Measurements from ENCODE around the gene CAV3.
A peak's percentile ranks its signal among the peaks of the same experiment; 100 is the strongest.

CAV3 gene

GRCh38 chr3:8734137-8734878, 706 bp downstream of the CAV3 start:
- DNase-seq: no peak
- in situ Hi-C loops (cut with MboI; ENCODE audit: low pct_unique_long_range_greater_than_20kb, low sequenced_read_pairs): no loop called here

DNA sequence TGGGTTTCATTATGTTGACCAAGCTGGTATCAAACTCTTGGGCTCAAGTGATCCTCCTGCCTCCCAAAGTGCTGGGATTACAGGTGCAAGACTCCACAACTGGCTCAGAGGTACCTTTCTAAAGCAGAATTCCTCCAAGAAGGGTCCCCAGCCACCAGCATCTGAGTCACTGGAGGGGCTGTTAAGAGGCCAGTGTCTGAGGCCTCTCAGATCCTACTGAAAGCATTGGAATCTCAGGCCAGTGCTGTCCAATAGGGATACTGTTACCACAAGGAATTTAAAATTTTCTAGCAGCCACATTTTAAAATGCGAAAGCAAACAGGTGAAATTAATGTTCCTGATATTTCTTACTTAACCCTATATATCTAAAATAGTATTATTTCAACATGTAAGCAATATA, 1.3 kb downstream of the CAV3 start:
- in situ Hi-C loops (cut with MboI; ENCODE audit: low pct_unique_long_range_greater_than_20kb, low sequenced_read_pairs): no loop called here

GRCh38 chr3:8736436-8736835, 2.8 kb downstream of the CAV3 start:
- in situ Hi-C loops (cut with MboI; ENCODE audit: low pct_unique_long_range_greater_than_20kb, low sequenced_read_pairs): no loop called here
- no peak for DNase-seq

More for the DNA sequence above, 1.3 kb downstream of the CAV3 start:
- no peak for DNase-seq

- no peak for DNase-seq
- in situ Hi-C loops (cut with MboI; ENCODE audit: low pct_unique_long_range_greater_than_20kb, low sequenced_read_pairs): no loop called here
Measured at GRCh38 chr3:8737301-8737700, 3.7 kb downstream of the CAV3 start.

- no peak for DNase-seq
- in situ Hi-C loops (cut with MboI; ENCODE audit: low pct_unique_long_range_greater_than_20kb, low sequenced_read_pairs): no loop called here
Measured at GRCh38 chr3:8737823-8738222, 4.2 kb downstream of the CAV3 start.

GRCh38 chr3:8738639-8739038, 5.0 kb downstream of the CAV3 start:
- in situ Hi-C loops (cut with MboI; ENCODE audit: low pct_unique_long_range_greater_than_20kb, low sequenced_read_pairs): no loop called here
- DNase-seq: no peak

GRCh38 chr3:8739757-8740504, 6.3 kb downstream of the CAV3 start:
- in situ Hi-C loops (cut with MboI; ENCODE audit: low pct_unique_long_range_greater_than_20kb, low sequenced_read_pairs): no loop called here
- no peak for DNase-seq

DNA sequence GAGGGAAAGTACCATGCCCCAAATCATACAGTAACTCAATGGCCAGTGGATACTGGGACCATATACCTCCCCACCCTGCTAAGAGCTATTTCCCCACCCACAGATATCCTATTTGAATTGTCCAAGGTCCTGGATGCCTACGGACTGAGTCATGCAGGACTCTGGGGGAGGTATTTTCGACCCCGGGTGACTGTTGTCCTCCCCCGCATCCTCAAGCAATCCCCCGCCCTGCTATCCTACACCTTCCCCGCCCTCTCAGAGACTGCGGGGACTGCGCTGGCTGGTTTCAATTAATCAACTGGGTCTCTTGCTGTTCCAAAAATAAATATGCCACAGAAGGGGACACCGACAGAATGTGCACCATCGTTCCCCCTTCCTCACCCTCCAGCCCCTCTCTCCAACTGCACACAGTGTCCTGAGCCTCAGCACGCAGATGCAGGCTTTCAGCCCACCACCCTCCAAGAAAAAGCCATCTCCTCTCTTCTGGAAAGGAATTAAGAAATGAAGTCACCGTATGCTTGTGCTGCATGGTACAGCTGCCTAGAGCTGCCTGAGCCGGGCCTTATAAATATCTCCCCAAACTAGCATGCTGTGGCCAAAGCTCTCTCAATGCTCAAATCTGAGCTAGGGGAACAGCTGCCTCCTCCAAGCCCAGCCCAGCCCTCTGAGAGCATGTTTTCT, 8.1 kb downstream of the CAV3 start:
- in situ Hi-C loops (cut with MboI; ENCODE audit: low pct_unique_long_range_greater_than_20kb, low sequenced_read_pairs): no loop called here

GRCh38 chr3:8743021-8743601, 9.5 kb downstream of the CAV3 start:
- no peak for DNase-seq
- in situ Hi-C loops (cut with MboI; ENCODE audit: low pct_unique_long_range_greater_than_20kb, low sequenced_read_pairs): no loop called here

More for the DNA sequence above, 8.1 kb downstream of the CAV3 start:
- DNase-seq: peak; percentile 5

DNA sequence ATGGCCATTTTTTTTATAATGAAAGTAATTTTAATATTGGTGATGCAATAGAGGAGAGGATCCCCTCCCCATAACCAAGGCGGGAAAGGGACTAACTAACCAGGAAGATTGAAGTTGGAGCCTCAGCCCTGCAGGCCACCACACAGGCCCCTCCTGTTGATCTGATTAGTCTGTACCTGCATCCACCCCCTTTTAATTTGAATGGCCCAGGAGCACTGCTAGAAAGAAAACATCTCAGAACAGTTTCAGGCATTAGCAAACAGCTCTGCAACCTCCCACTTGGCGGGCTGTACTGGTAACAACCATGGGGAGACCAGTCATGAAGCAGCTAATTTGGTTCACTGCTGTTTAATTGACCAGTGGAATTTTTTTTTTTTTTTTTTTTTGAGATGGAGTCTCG, 10.3 kb downstream of the CAV3 start:
- no peak for DNase-seq
- in situ Hi-C loops (cut with MboI; ENCODE audit: low pct_unique_long_range_greater_than_20kb, low sequenced_read_pairs): no loop called here

- in situ Hi-C loops (cut with MboI; ENCODE audit: low pct_unique_long_range_greater_than_20kb, low sequenced_read_pairs): no loop called here
- DNase-seq: no peak
Measured at GRCh38 chr3:8745619-8746370, 12.2 kb downstream of the CAV3 start.

GRCh38 chr3:8746780-8747345, 13.3 kb downstream of the CAV3 start:
- in situ Hi-C loops (cut with MboI; ENCODE audit: low pct_unique_long_range_greater_than_20kb, low sequenced_read_pairs): no loop called here

DNA sequence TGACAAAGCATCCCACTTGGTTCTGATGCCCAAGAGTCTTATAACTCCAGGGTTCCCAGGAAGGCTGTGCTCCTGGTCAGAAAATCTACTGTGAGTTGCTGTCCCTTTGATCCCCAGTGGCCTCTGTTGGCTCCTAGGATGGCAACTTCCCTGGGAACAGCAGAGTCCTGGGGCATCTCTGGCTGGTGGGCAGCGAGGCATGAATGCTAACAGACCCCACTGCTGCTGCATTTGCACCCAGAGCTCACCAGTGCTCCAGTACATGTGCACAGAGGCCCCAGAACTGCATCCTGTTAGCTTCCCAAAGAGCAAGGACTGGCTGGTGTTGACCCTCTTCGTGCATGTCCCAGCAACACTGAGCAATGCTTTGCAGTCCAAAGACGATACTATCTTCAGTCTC, 15.7 kb downstream of the CAV3 start:
- no peak for DNase-seq
- in situ Hi-C loops (cut with MboI; ENCODE audit: low pct_unique_long_range_greater_than_20kb, low sequenced_read_pairs): no loop called here

More at GRCh38 chr3:8746780-8747345, 13.3 kb downstream of the CAV3 start:
- no peak for DNase-seq

DNA sequence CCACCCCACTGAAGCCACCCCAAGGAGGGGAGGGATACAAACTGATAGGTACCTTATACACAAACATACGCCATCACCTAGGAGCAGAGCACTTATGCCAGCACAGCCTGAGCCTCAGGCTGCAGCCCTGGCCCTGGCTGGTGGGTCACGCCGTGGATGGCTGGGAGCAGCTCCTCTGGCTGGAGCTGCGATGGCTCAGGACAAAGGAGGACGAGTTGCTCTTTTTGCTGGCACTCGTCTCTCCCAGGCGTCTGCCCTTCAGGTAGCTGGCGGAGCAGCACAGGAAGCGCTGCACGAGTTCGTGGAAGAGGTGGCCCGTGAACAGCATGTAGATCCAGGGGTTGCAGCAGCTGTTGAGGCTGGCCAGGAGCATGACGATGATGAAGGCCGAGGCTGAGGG, 19.2 kb downstream of the CAV3 start:
- in situ Hi-C loops (cut with MboI; ENCODE audit: low pct_unique_long_range_greater_than_20kb, low sequenced_read_pairs): no loop called here
- no peak for DNase-seq

- DNase-seq: no peak
- in situ Hi-C loops (cut with MboI; ENCODE audit: low pct_unique_long_range_greater_than_20kb, low sequenced_read_pairs): no loop called here
Measured at GRCh38 chr3:8755097-8755496, 21.5 kb downstream of the CAV3 start.

GRCh38 chr3:8755564-8756237, 22.1 kb downstream of the CAV3 start:
- no peak for DNase-seq
- in situ Hi-C loops (cut with MboI; ENCODE audit: low pct_unique_long_range_greater_than_20kb, low sequenced_read_pairs): no loop called here

DNA sequence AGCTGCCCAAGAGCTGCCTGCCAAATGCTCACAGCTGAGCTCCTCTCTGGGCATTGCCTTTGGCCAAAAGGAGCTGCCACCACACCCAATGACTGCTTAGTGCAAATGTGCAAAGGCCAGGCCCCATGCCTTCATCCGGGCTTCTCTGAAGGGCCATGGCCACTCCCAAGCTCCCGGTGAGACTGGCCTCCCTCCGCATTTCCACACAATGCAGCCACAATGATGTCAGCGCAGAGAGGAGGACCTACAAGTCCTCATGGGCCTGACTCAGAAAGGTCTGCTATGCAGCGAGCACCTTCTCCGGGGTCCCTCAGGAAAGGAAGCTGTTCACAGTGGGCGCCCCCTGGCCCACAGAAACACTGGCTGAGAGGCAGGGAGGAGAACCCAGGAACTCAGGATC, 23.1 kb downstream of the CAV3 start:
- no peak for DNase-seq
- in situ Hi-C loops (cut with MboI; ENCODE audit: low pct_unique_long_range_greater_than_20kb, low sequenced_read_pairs): no loop called here
